K562 (cell line): ENCODE data around the gene MYH15. TPM values are rescaled to one million over a fixed set of nuclear protein-coding genes. Genes with fewer than 3 reads are reported as not detected.

Source experiments
- ARID4B ChIP-seq: sonication (generic); formaldehyde crosslinking; IDR thresholded peaks from 2 replicates; pipeline ENCODE4 v1.8.0; 2022; ENCODE audit warnings: mild to moderate bottlenecking, missing genetic modification reagents
- BCL6 ChIP-seq: fragments of 250-450 bp; sonication (Bioruptor Pico); IDR thresholded peaks from 2 replicates; pipeline ENCODE4 v1.4.0; 2020
- CEBPG ChIP-seq, 3 experiments: fragments of 200-800 bp in 1 of 3; sonication (Bioruptor generic) in 1 of 3; sonication (generic) in 1 of 3; formaldehyde crosslinking in 1 of 3; IDR thresholded peaks in 2 of 3; conservative IDR thresholded peaks in 1 of 3; 2 replicates each; pipeline versions ENCODE4 v1.6.1 to v1.8.0; 2016 to 2022; ENCODE audit warnings: missing compliant biosample characterization in 2 of 3, missing genetic modification characterization in 2 of 3, mild to moderate bottlenecking in 1 of 3, missing genetic modification reagents in 1 of 3
- CTBP1 ChIP-seq: fragments of 450-650 bp; IDR thresholded peaks from 2 replicates; pipeline ENCODE4 v1.6.1; 2016; ENCODE audit warnings: borderline replicate concordance
- E2F4 ChIP-seq: sonication (generic); formaldehyde crosslinking; IDR thresholded peaks from 2 replicates; pipeline ENCODE4 v1.8.0; 2022; ENCODE audit warnings: mild to moderate bottlenecking, low read depth, missing genetic modification reagents
- HDAC2 ChIP-seq: fragments of 450-650 bp; IDR thresholded peaks from 2 replicates; pipeline ENCODE4 v1.6.1; 2016; ENCODE audit warnings: mild to moderate bottlenecking
- HMBOX1 ChIP-seq: sonication (generic); IDR thresholded peaks from 2 replicates; pipeline ENCODE4 v1.6.1; 2016
- ILF3 ChIP-seq: fragments of 450-650 bp; IDR thresholded peaks from 2 replicates; pipeline ENCODE4 v1.6.1; 2018; ENCODE audit warnings: antibody characterized with exemption, mild to moderate bottlenecking, moderate library complexity, borderline replicate concordance
- NFRKB ChIP-seq: fragments of 450-650 bp; IDR thresholded peaks from 2 replicates; pipeline ENCODE4 v1.6.1; 2016; ENCODE audit warnings: low read depth
- PHF8 ChIP-seq: fragments of 200-600 bp; sonication (generic); IDR thresholded peaks from 2 replicates; pipeline ENCODE4 v1.6.1; 2012; ENCODE audit warnings: mixed run types, mild to moderate bottlenecking, inconsistent platforms, low read length, moderate library complexity, borderline replicate concordance
- POLR2A ChIP-seq: fragments of 450-650 bp; conservative IDR thresholded peaks from 2 replicates; pipeline ENCODE4 v1.6.1; 2016
- SAFB ChIP-seq: fragments of 200-400 bp; formaldehyde crosslinking; IDR thresholded peaks from 2 replicates; pipeline ENCODE4 v1.6.1; 2017; ENCODE audit warnings: low read depth, low read length, borderline replicate concordance
- SREBF1 ChIP-seq: fragments of 150-350 bp; IDR thresholded peaks from 2 replicates; pipeline ENCODE4 v1.6.1; 2014; ENCODE audit warnings: antibody characterized with exemption, low read depth, low read length, borderline replicate concordance
- SRF ChIP-seq, 2 experiments: fragments of 250-450, 450-650 bp in 1 of 2; sonication (Bioruptor Pico) in 1 of 2; sonication (generic) in 1 of 2; formaldehyde crosslinking; IDR thresholded peaks; 2 replicates each; pipeline versions ENCODE4 v1.5.0 to v1.5.1; 2020 to 2022; ENCODE audit warnings: mild to moderate bottlenecking in 1 of 2, missing genetic modification reagents in 1 of 2
- TEAD1 ChIP-seq, 2 experiments: fragments of 450-650 bp in 1 of 2; sonication (generic) in 1 of 2; formaldehyde crosslinking; IDR thresholded peaks; 2 replicates each; pipeline versions ENCODE4 v1.4.0 to v1.8.0; 2020 to 2022; ENCODE audit warnings: mild to moderate bottlenecking in 2 of 2, missing genetic modification reagents in 1 of 2
- ZBTB1 ChIP-seq: sonication (generic); formaldehyde crosslinking; IDR thresholded peaks from 2 replicates; pipeline ENCODE4 v1.8.1; 2023; ENCODE audit warnings: missing genetic modification reagents, low read depth, mild to moderate bottlenecking, borderline replicate concordance
- ZNF589 ChIP-seq: fragments of 200-800 bp; sonication (Bioruptor generic); IDR thresholded peaks from 2 replicates; pipeline ENCODE4 v1.6.1; 2016; ENCODE audit warnings: low read depth, missing genetic modification characterization, missing compliant biosample characterization
- ZNF668 ChIP-seq: fragments of 250-450 bp; sonication (Bioruptor Pico); IDR thresholded peaks from 2 replicates; pipeline ENCODE4 v1.8.0; 2022; ENCODE audit warnings: mild to moderate bottlenecking, inconsistent platforms
- ZNF830 ChIP-seq: fragments of 250-450 bp; sonication (Bioruptor Pico); IDR thresholded peaks from 2 replicates; pipeline ENCODE4 v1.5.0; 2021; ENCODE audit warnings: mild to moderate bottlenecking
- ZSCAN32 ChIP-seq: fragments of 450-650 bp; formaldehyde crosslinking; IDR thresholded peaks from 2 replicates; pipeline ENCODE4 v1.4.0; 2020; ENCODE audit warnings: mild to moderate bottlenecking, moderate library complexity
- polyA plus RNA-seq, 8 experiments: library from polyadenylated mRNA; depleted of rRNA in 4 of 8; stranded (reverse) in 5 of 8; unstranded in 3 of 8; fragments of >200 nt; fragmentation: Nextera tagmentation in 2 of 8; fragmentation: Illumina TruSeq in 1 of 8; extraction: Ambion mirVana in 2 of 8; extraction: Trizol in 1 of 8; gene quantifications; 2 replicates each; pipeline versions ENCODE4 v1.2.1 to v1.2.3, GENCODE V29; 2011 to 2014; ENCODE audit warnings: inconsistent platforms in 1 of 8, missing spikeins in 1 of 8
- total RNA-seq, 7 experiments: library from RNA; depleted of rRNA in 6 of 7; stranded (reverse); fragments of >200 nt in 6 of 7; fragmentation: Illumina TruSeq in 2 of 7; extraction: Trizol in 2 of 7; gene quantifications; 2 replicates each; pipeline versions ENCODE4 v1.2.1 to v1.2.3, GENCODE V29; 2011 to 2021; ENCODE audit warnings: low replicate concordance in 1 of 7
- TF ChIP-seq, protein P1 (sequence below): fragments of 450-650 bp; formaldehyde crosslinking; IDR thresholded peaks from 2 replicates; pipeline ENCODE4 v1.4.0; 2022; ENCODE audit warnings: mild to moderate bottlenecking, moderate library complexity

MYH15 gene
- total and polyA plus RNA-seq, 9 of the 15 experiments (the other 6 are each of a cell fraction or from before 2014, with no cell fraction given): 0.03 to 0.29 (median 0.12) TPM

- TF ChIP-seq POLR2A: no peak
- TF ChIP-seq HMBOX1: no peak
- TF ChIP-seq ZNF589 (CRISPR knock-in tag): 0 out of 2 replicates have a peak, but pooled peaks have one; percentile 22
- TF ChIP-seq, protein P1, sequence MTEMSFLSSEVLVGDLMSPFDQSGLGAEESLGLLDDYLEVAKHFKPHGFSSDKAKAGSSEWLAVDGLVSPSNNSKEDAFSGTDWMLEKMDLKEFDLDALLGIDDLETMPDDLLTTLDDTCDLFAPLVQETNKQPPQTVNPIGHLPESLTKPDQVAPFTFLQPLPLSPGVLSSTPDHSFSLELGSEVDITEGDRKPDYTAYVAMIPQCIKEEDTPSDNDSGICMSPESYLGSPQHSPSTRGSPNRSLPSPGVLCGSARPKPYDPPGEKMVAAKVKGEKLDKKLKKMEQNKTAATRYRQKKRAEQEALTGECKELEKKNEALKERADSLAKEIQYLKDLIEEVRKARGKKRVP (CRISPR knock-in tag): peak; percentile 95
- TF ChIP-seq PHF8: no peak
- TF ChIP-seq TEAD1 (CRISPR knock-in tag; IDR thresholded peaks at IDR 0.05): no peak
- TF ChIP-seq ZNF830 (CRISPR knock-in tag): no peak
- TF ChIP-seq ARID4B (CRISPR knock-in tag): no peak
- TF ChIP-seq ZSCAN32 (CRISPR knock-in tag): peak; percentile 54; the same call in 1 of the 2 replicates
- no peak for TF ChIP-seq SAFB
- TF ChIP-seq CEBPG (CRISPR knock-in tag; IDR thresholded peaks at IDR 0.05): peak; percentile 41
- peak; percentile 43 to 93; a peak in 3 of 4 replicates for TF ChIP-seq CEBPG (tag; conservative IDR thresholded peaks at IDR 0.05 in 1 of 2, IDR thresholded peaks at IDR 0.05 in 1 of 2)
- TF ChIP-seq NFRKB: no peak
- no peak for TF ChIP-seq CTBP1
- TF ChIP-seq ZBTB1 (CRISPR knock-in tag): no peak
- TF ChIP-seq SREBF1: no peak
- no peak for TF ChIP-seq BCL6 (CRISPR knock-in tag)
- TF ChIP-seq ZNF668 (CRISPR knock-in tag): no peak
- no peak for TF ChIP-seq ILF3
- TF ChIP-seq SRF (CRISPR knock-in tag; IDR thresholded peaks at IDR 0.05): peak in 1 of 2 experiments; percentile 89; a peak in 2 of 4 replicates
- no peak for TF ChIP-seq E2F4 (CRISPR knock-in tag)
- TF ChIP-seq HDAC2: no peak
These were observed 14.7 kb downstream of the MYH15 start (continued) for GRCh38 chr3:108495717-108496116.
